Esophagus (tissue), 2 donors: Measurements from ENCODE around the gene TPSAB1. TPM values are rescaled to one million over a fixed set of nuclear protein-coding genes. Genes with fewer than 3 reads are reported as not detected.

Experiments
- H3K27ac ChIP-seq, 2 donors: one replicate each; pipeline ENCODE4 v1.5.1; 2013; ENCODE audit warnings: low read depth in 2 of 2, mild to moderate bottlenecking in 2 of 2, inconsistent platforms in 1 of 2, low read length in 1 of 2, moderate library complexity in 1 of 2
- H3K27me3 ChIP-seq, 2 donors: one replicate each; pipeline ENCODE4 v1.6.1; 2013; ENCODE audit warnings: low read length in 2 of 2, control low read depth in 1 of 2, mild to moderate bottlenecking in 1 of 2; ENCODE audit not compliant: insufficient read depth in 2 of 2, control insufficient read depth in 1 of 2
- H3K36me3 ChIP-seq, 2 donors: one replicate each; pipeline ENCODE4 v1.6.1; 2013; ENCODE audit warnings: low read length in 1 of 2; ENCODE audit not compliant: control insufficient read depth in 2 of 2, insufficient read depth in 2 of 2
- H3K4me1 ChIP-seq, 2 donors: one replicate each; pipeline ENCODE4 v1.6.1; 2013; ENCODE audit warnings: low read length in 1 of 2; ENCODE audit not compliant: control insufficient read depth in 2 of 2, insufficient read depth in 2 of 2
- H3K4me3 ChIP-seq, 2 donors: one replicate each; pipeline ENCODE4 v1.5.1; 2013; ENCODE audit warnings: low read length in 2 of 2, mild to moderate bottlenecking in 2 of 2, low read depth in 1 of 2, moderate library complexity in 1 of 2
- H3K9me3 ChIP-seq, 2 donors: one replicate each; pipeline ENCODE4 v1.6.1; 2013; ENCODE audit warnings: mild to moderate bottlenecking in 2 of 2, low read depth in 1 of 2, low read length in 1 of 2, moderate library complexity in 1 of 2; ENCODE audit not compliant: control insufficient read depth in 2 of 2, insufficient read depth in 1 of 2
- WGBS, 2 donors: extraction: QIAGEN DNeasy Blood & Tissue Kit; methylation state at CpG; one replicate each; pipeline ENCODE4 v1.1.7; 2013; 5-methylcytosine and 5-hydroxymethylcytosine counted together
- polyA plus RNA-seq, 2 donors: library from polyadenylated mRNA; stranded (reverse); fragments of 200-250 nt; gene quantifications; one replicate each; pipeline ENCODE4 v1.2.3, GENCODE V29; 2013
- donor health status: healthy with polysubstance abuse.
- donor health status: Bipolar disorder and iron deficiency.

Gene TPSAB1
- polyA plus RNA-seq, 2 donors, result 2.8 to 33.0 TPM

DNA sequence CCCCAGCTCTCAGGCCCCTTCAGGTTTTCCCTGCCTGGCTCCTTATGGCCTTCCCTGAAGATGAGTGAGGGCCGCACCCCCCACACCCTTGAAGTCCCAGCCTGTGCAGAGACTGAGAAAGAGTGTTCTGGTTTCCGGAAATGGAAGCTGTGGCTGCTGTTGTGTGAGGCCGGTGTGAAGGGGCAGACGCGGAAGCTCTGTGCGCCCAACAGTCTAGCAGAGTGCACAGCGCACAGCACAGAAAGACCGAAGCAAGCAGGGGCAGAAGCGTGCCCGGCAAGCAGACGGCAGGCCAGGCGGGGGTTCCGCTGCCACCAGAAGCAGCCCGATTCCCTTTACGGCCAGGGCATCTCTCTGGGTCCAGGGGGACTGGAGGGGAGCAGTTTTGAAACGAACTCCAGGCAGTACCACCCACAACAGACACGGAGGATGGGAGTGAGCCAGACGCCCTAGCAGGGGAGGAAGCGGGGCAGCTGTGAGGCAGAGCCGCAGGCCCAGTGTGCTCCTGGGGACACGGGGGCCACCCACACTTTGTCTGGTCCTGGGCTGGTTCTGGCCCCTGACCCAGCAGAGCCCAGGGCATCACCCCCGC, 32.2 kb upstream of the TPSAB1 start:
- 79 to 80% methylated on average over 21 to 22 of the region's 22 CpGs for WGBS, 2 donors
- Histone ChIP-seq H3K27ac (no peak overlapping the region), H3K9me3 (no peaks in the 10 kb centered on the region), H3K4me3 (no peak overlapping the region), H3K4me1 (no peaks in the 10 kb centered on the region), H3K36me3 (peaks cover 0 to 2% of the 10 kb centered on the region in 2 donors), H3K27me3 (no peaks in the 10 kb centered on the region)

DNA sequence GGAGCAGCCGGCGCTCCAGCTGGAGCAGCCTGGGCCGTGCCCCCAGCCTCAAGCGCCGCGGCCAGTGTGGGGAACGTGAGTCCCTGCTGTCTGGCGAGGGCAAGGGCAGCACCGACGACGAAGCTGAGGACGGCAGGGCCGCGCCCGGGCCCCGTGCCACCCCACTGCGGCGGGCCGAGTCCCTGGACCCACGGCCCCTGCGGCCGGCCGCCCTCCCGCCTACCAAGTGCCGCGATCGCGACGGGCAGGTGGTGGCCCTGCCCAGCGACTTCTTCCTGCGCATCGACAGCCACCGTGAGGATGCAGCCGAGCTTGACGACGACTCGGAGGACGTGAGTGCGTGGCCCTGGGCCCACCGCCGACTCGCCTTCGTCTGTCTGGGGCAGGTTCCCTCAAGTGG, 31.4 kb upstream of the TPSAB1 start:
- H3K4me1 ChIP-seq, result no peaks in the 10 kb centered on the region
- H3K4me3 ChIP-seq, result no peak overlapping the region
- H3K27ac ChIP-seq, result no peak overlapping the region
- H3K9me3 ChIP-seq, result no peaks in the 10 kb centered on the region
- 92% methylated on average over 32 to 43 of the region's 43 CpGs for WGBS, 2 donors
- no peaks in the 10 kb centered on the region for H3K27me3 ChIP-seq
- peaks cover 0 to 2% of the 10 kb centered on the region in 2 donors for H3K36me3 ChIP-seq

DNA sequence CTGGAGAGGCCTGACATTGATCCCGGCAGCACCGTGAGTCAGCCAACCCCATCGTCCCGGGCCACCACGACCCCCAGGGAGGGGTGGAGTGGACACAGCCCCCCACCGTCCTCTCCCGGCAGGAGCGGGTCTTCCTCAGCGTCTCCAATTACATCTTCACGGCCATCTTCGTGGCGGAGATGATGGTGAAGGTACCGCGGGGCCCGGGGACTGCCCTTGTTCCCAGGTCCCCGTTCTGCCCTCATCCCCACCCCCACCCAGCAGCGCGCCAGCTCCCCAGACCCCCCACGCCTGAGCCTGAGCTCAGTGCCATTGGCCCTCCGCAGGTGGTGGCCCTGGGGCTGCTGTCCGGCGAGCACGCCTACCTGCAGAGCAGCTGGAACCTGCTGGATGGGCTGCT, 30.0 kb upstream of the TPSAB1 start:
- Histone ChIP-seq H3K36me3 (peaks cover 0 to 2% of the 10 kb centered on the region in 2 donors), H3K4me3 (no peak overlapping the region), H3K27ac (no peak overlapping the region), H3K9me3 (no peaks in the 10 kb centered on the region), H3K4me1 (no peaks in the 10 kb centered on the region), H3K27me3 (no peaks in the 10 kb centered on the region)
- WGBS, 2 donors, result 81 to 84% methylated on average over 23 of the region's 23 CpGs

DNA sequence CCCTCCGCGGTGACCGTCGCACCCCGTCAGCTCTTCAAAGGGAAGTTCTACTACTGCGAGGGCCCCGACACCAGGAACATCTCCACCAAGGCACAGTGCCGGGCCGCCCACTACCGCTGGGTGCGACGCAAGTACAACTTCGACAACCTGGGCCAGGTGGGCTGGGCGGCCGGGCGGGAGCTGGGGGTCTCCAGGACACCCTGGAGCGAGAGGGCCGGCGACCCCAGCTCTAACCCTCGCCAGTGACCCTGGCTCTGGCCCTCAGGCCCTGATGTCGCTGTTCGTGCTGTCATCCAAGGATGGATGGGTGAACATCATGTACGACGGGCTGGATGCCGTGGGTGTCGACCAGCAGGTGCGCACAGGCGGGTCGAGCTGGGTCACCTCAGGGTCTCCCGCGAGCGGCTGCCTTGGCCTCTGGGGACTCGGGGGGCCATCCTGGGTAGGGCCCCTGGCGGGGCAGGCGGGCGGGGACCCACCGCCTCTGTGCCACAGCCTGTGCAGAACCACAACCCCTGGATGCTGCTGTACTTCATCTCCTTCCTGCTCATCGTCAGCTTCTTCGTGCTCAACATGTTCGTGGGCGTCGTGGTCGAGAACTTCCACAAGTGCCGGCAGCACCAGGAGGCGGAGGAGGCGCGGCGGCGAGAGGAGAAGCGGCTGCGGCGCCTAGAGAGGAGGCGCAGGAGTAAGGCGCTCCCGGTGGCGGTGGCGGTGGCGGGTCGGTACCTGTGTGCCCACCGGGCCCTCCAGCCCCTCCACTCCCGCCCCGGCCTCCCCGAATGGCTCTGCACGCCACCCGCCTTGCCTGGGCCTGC, 28.8 kb upstream of the TPSAB1 start:
- H3K27ac ChIP-seq, result no peak overlapping the region
- 90 to 91% methylated on average over 58 to 65 of the region's 65 CpGs for WGBS, 2 donors
- H3K27me3 ChIP-seq, result no peaks in the 10 kb centered on the region
- no peaks in the 10 kb centered on the region for H3K4me1 ChIP-seq
- H3K36me3 ChIP-seq, result peaks cover 0 to 2% of the 10 kb centered on the region in 2 donors
- H3K4me3 ChIP-seq, result no peak overlapping the region
- no peaks in the 10 kb centered on the region for H3K9me3 ChIP-seq

DNA sequence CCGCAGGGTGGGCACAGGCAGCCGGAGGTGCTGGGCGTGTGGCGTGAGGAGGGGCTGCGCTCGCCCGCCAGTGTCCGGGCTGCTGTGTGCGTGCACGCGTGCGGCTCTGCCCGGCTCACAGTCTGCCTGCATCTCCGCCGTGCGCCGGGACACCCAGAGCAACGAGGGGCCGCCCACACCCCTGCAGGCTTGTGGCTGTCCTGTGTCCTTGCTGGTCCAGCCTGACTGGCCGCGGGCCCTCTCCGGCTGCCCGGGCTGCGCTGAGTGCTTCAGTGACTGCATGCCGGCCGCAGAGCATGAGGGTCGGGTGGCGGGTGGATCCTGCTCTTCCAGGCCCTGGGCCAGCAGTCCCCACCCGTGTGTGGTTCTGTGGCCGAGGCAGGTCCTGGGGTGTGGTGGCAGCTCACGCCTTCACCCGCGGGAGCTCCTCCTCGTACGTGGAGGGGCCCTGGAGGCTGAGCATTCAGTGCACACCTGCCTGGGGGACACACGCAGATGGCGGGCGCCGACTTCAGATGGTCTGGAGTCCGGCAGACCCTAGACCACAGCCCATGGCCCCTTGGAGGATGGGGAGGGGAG, 27.8 kb upstream of the TPSAB1 start:
- Histone ChIP-seq H3K4me1 (no peaks in the 10 kb centered on the region), H3K9me3 (no peaks in the 10 kb centered on the region), H3K27ac (no peak overlapping the region), H3K36me3 (peaks cover 0 to 2% of the 10 kb centered on the region in 2 donors), H3K27me3 (no peaks in the 10 kb centered on the region), H3K4me3 (no peak overlapping the region)
- 86 to 87% methylated on average over 36 to 40 of the region's 40 CpGs for WGBS, 2 donors

DNA sequence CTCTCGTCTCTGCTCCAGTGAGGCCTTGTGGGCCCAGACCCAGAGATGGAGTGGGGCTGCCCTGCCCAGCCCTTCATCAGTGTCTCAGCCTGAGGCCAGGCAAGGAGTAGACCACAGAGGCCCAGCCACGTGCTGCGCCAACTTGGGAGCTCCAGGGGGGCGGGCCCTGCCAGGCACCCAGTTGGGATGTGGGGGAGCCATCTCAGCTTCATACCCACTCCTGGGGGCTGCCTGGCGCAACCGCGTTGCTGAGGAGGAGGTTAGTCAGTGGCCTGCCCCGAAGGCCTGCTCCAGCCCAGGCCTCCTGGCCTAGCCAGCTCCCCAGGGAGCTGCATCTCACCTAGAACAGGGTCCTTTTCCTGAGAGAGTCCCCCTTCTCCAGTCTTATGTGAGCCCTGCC, 27.3 kb upstream of the TPSAB1 start:
- H3K4me3 ChIP-seq, result no peak overlapping the region
- no peak overlapping the region for H3K27ac ChIP-seq
- no peaks in the 10 kb centered on the region for H3K27me3 ChIP-seq
- H3K36me3 ChIP-seq, result peaks cover 0 to 2% of the 10 kb centered on the region in 2 donors
- WGBS, 2 donors, result 77 to 78% methylated on average over 8 of the region's 8 CpGs
- no peaks in the 10 kb centered on the region for H3K9me3 ChIP-seq
- no peaks in the 10 kb centered on the region for H3K4me1 ChIP-seq

- Histone ChIP-seq H3K9me3 (no peaks in the 10 kb centered on the region), H3K4me1 (no peaks in the 10 kb centered on the region), H3K36me3 (peaks cover 0 to 2% of the 10 kb centered on the region in 2 donors), H3K27me3 (no peaks in the 10 kb centered on the region), H3K4me3 (no peak overlapping the region), H3K27ac (no peak overlapping the region)
- WGBS, 2 donors, result 80 to 83% methylated on average over 25 of the region's 25 CpGs
These were observed 26.6 kb upstream of the TPSAB1 start for GRCh38 chr16:1213796-1214372.

- whole genome bisulfite sequencing, 2 donors, result 79% methylated on average over 16 of the region's 16 CpGs
- H3K9me3 ChIP-seq, result no peaks in the 10 kb centered on the region
- no peaks in the 10 kb centered on the region for H3K27me3 ChIP-seq
- no peak overlapping the region for H3K27ac ChIP-seq
- H3K4me1 ChIP-seq, result no peaks in the 10 kb centered on the region
- H3K4me3 ChIP-seq, result no peak overlapping the region
- peaks cover 0 to 2% of the 10 kb centered on the region in 2 donors for H3K36me3 ChIP-seq
These were observed 25.8 kb upstream of the TPSAB1 start for GRCh38 chr16:1214719-1215118.

GRCh38 chr16:1215574-1216295, 24.8 kb upstream of the TPSAB1 start:
- Histone ChIP-seq H3K27me3 (no peaks in the 10 kb centered on the region), H3K4me1 (no peaks in the 10 kb centered on the region), H3K36me3 (peaks cover 0 to 2% of the 10 kb centered on the region in 2 donors), H3K9me3 (no peaks in the 10 kb centered on the region), H3K4me3 (no peak overlapping the region), H3K27ac (no peak overlapping the region)
- 76 to 79% methylated on average over 30 to 32 of the region's 32 CpGs for WGBS, 2 donors
